Hepatocyte (in vitro differentiated cells): ENCODE data around the gene MEGF11.

Source experiments
- CTCF ChIP-seq: fragments of 200-600 bp; sonication (generic); IDR thresholded peaks from 2 replicates; pipeline ENCODE4 v1.5.1; 2016; ENCODE audit warnings: antibody characterized with exemption, mild to moderate bottlenecking; ENCODE audit not compliant: poor library complexity
- EZH2phosphoT487 ChIP-seq: fragments of 200-600 bp; sonication (generic); IDR thresholded peaks from one replicate; pipeline ENCODE4 v1.6.1; 2018; ENCODE audit warnings: antibody characterized with exemption, mild to moderate bottlenecking, low read depth, moderate library complexity; ENCODE audit not compliant: unreplicated experiment, severe bottlenecking

GRCh38 chr15:66148187-66148586 lies 105.4 kb downstream of the MEGF11 start:
- no peak for TF ChIP-seq CTCF
- TF ChIP-seq EZH2phosphoT487, result no peak
